Hepatocyte (in vitro differentiated cells): Measurements from ENCODE around the gene CNTNAP2.

Experiments used
- CTCF ChIP-seq: fragments of 200-600 bp; sonication (generic); IDR thresholded peaks from 2 replicates; pipeline ENCODE4 v1.5.1; 2016; ENCODE audit warnings: antibody characterized with exemption, mild to moderate bottlenecking; ENCODE audit not compliant: poor library complexity
- EZH2 ChIP-seq: fragments of 200-600 bp; sonication (generic); IDR thresholded peaks from 2 replicates; pipeline ENCODE4 v1.6.1; 2016; ENCODE audit warnings: antibody characterized with exemption, mild to moderate bottlenecking, borderline replicate concordance

GRCh38 chr7:148336411-148336810 is 2219.8 kb downstream of the CNTNAP2 start:
- no peak for TF ChIP-seq CTCF
- no peak for TF ChIP-seq EZH2
